Smooth muscle cell (in vitro differentiated cells): Measurements from ENCODE around the gene CCDC3. TPM values are rescaled to one million over a fixed set of nuclear protein-coding genes. Genes with fewer than 3 reads are reported as not detected.

Experiments
- DNase-seq: peaks from one replicate; lab custom pipeline; 2025; ENCODE audit not compliant: unreplicated experiment; lab: John Stamatoyannopoulos, UW
- H2AFZ ChIP-seq: fragments of 200-600 bp; sonication (generic); 2 replicates; pipeline ENCODE4 v1.6.0; 2016; ENCODE audit warnings: antibody characterized with exemption, low read depth, mild to moderate bottlenecking
- H3F3A ChIP-seq: fragments of 200-600 bp; sonication (generic); 2 replicates; pipeline ENCODE4 v1.6.0; 2017; ENCODE audit warnings: antibody characterized with exemption, low read depth
- H3K27ac ChIP-seq: fragments of 200-600 bp; sonication (generic); 2 replicates; pipeline ENCODE4 v1.5.1; 2016; ENCODE audit warnings: low read depth, mild to moderate bottlenecking
- H3K27me3 ChIP-seq: fragments of 200-600 bp; sonication (generic); 2 replicates; pipeline ENCODE4 v1.6.1; 2016; ENCODE audit warnings: low read depth, mild to moderate bottlenecking
- H3K36me3 ChIP-seq: fragments of 200-600 bp; sonication (generic); 2 replicates; pipeline ENCODE4 v1.5.1; 2016; ENCODE audit warnings: low read depth
- H3K4me1 ChIP-seq: fragments of 200-600 bp; sonication (generic); 2 replicates; pipeline ENCODE4 v1.5.1; 2016; ENCODE audit warnings: low read depth
- H3K4me2 ChIP-seq: fragments of 200-600 bp; sonication (generic); 2 replicates; pipeline ENCODE4 v1.6.0; 2016; ENCODE audit warnings: mild to moderate bottlenecking
- H3K4me3 ChIP-seq: fragments of 200-600 bp; sonication (generic); 2 replicates; pipeline ENCODE4 v1.5.1; 2016; ENCODE audit warnings: mild to moderate bottlenecking
- H3K79me2 ChIP-seq: fragments of 200-600 bp; sonication (generic); 2 replicates; pipeline ENCODE4 v1.6.0; 2016; ENCODE audit warnings: low read depth, mild to moderate bottlenecking
- H3K9ac ChIP-seq: fragments of 200-600 bp; sonication (generic); 2 replicates; pipeline ENCODE4 v1.6.0; 2016; ENCODE audit warnings: low read depth
- H3K9me3 ChIP-seq: fragments of 200-600 bp; sonication (generic); replicated peaks from 2 replicates; pipeline ENCODE4 v1.5.1; 2016; ENCODE audit warnings: low read depth
- H4K20me1 ChIP-seq: fragments of 200-600 bp; sonication (generic); 2 replicates; pipeline ENCODE4 v1.6.0; 2016; ENCODE audit warnings: low read depth
- CTCF ChIP-seq: fragments of 200-600 bp; sonication (generic); IDR thresholded peaks from 2 replicates; pipeline ENCODE4 v1.5.1; 2017; ENCODE audit warnings: borderline replicate concordance, mild to moderate bottlenecking, antibody characterized with exemption; ENCODE audit not compliant: insufficient read depth, poor library complexity, severe bottlenecking
- WGBS: methylation state at CpG from one replicate; pipeline ENCODE4 v1.1.7; 2016; ENCODE audit warnings: low lambda C conversion rate; 5-methylcytosine and 5-hydroxymethylcytosine counted together
- polyA plus RNA-seq: library from polyadenylated mRNA; unstranded; fragments of >200 nt; fragmentation: Nextera tagmentation; extraction: Ambion mirVana; gene quantifications from 2 replicates; pipeline ENCODE4 v1.2.1, GENCODE V29; 2016
- total RNA-seq: library from RNA; depleted of rRNA; stranded (reverse); fragments of >200 nt; gene quantifications from 2 replicates; pipeline ENCODE4 v1.2.3, GENCODE V29; 2014

CCDC3 gene
- total and polyA plus RNA-seq, 2 experiments from 2014 or later: 39.2 to 46.0 TPM

- Histone ChIP-seq H3F3A (peaks cover 9% of the 10 kb centered on the region), H3K4me1 (peaks cover 9% of the 10 kb centered on the region), H3K27me3 (no peaks in the 10 kb centered on the region), H3K27ac (peak overlapping the region; percentile 76), H2AFZ (peak overlapping the region; percentile 51), H3K9me3 (no peaks in the 10 kb centered on the region), H3K79me2 (no peaks in the 10 kb centered on the region), H3K36me3 (no peaks in the 10 kb centered on the region), H3K4me3 (no peak overlapping the region), H4K20me1 (no peaks in the 10 kb centered on the region), H3K9ac (no peak overlapping the region), H3K4me2 (peak overlapping the region; percentile 63)
- 94% methylated on average over 1 of the region's 1 CpG for WGBS
- DNase-seq: no peak
- no peak for TF ChIP-seq CTCF
Measured at GRCh38 chr10:12941966-12942365, 59.5 kb downstream of the CCDC3 start.

- no peaks in the 10 kb centered on the region for H3K27me3 ChIP-seq
- no peaks in the 10 kb centered on the region for H4K20me1 ChIP-seq
- no peak overlapping the region for H3K27ac ChIP-seq
- no peak overlapping the region for H3K4me2 ChIP-seq
- no peak overlapping the region for H3K4me3 ChIP-seq
- 55% methylated on average over 5 of the region's 5 CpGs for WGBS
- no peaks in the 10 kb centered on the region for H3K36me3 ChIP-seq
- H3K9ac ChIP-seq: no peak overlapping the region
- H3K79me2 ChIP-seq: no peaks in the 10 kb centered on the region
- peaks cover 9% of the 10 kb centered on the region for H3K4me1 ChIP-seq
- H3K9me3 ChIP-seq: no peaks in the 10 kb centered on the region
- peaks cover 9% of the 10 kb centered on the region for H3F3A ChIP-seq
- DNase-seq: no peak
- no peak overlapping the region for H2AFZ ChIP-seq
- no peak for TF ChIP-seq CTCF
Measured at GRCh38 chr10:12940791-12941190, 60.7 kb downstream of the CCDC3 start.

GRCh38 chr10:12938271-12938670 lies 63.2 kb downstream of the CCDC3 start:
- Histone ChIP-seq H3K79me2 (no peaks in the 10 kb centered on the region), H4K20me1 (no peaks in the 10 kb centered on the region), H3F3A (peaks cover 9% of the 10 kb centered on the region), H2AFZ (no peak overlapping the region), H3K9me3 (no peaks in the 10 kb centered on the region), H3K4me3 (no peak overlapping the region), H3K27me3 (no peaks in the 10 kb centered on the region), H3K9ac (no peak overlapping the region), H3K4me1 (peaks cover 4% of the 10 kb centered on the region), H3K27ac (no peak overlapping the region), H3K36me3 (no peaks in the 10 kb centered on the region), H3K4me2 (no peak overlapping the region)
- DNase-seq: no peak
- no peak for TF ChIP-seq CTCF
- 59% methylated on average over 4 of the region's 4 CpGs for WGBS

GRCh38 chr10:12937527-12937926 lies 64.0 kb downstream of the CCDC3 start:
- Histone ChIP-seq H2AFZ (no peak overlapping the region), H3K4me3 (no peak overlapping the region), H3F3A (peaks cover 9% of the 10 kb centered on the region), H4K20me1 (no peaks in the 10 kb centered on the region), H3K4me2 (no peak overlapping the region), H3K9ac (no peak overlapping the region), H3K4me1 (peaks cover 4% of the 10 kb centered on the region), H3K27me3 (no peaks in the 10 kb centered on the region), H3K79me2 (no peaks in the 10 kb centered on the region), H3K27ac (no peak overlapping the region), H3K9me3 (no peaks in the 10 kb centered on the region), H3K36me3 (no peaks in the 10 kb centered on the region)
- 61% methylated on average over 3 of the region's 3 CpGs for WGBS
- no peak for DNase-seq
- no peak for TF ChIP-seq CTCF
